NT2/D1 (cell line): ENCODE measurements around the gene ADAM22.

Source experiments
- DNase-seq: peaks from one replicate; pipeline ENCODE4 v3.0.0-alpha.2; 2011; ENCODE audit warnings: low read depth, low spot score
- H3K27me3 ChIP-seq: 2 replicates; pipeline ENCODE4 v1.6.0; 2011; ENCODE audit warnings: mild to moderate bottlenecking; ENCODE audit not compliant: insufficient read length, insufficient read depth
- H3K36me3 ChIP-seq: 2 replicates; pipeline ENCODE4 v1.6.1; 2011; ENCODE audit warnings: mild to moderate bottlenecking, low read length, mixed read lengths; ENCODE audit not compliant: insufficient read depth, insufficient read length
- H3K4me1 ChIP-seq: 2 replicates; pipeline ENCODE4 v1.5.1; 2011; ENCODE audit not compliant: insufficient read depth, insufficient read length
- H3K4me3 ChIP-seq: 2 replicates; pipeline ENCODE4 v1.5.1; 2011; ENCODE audit warnings: low read depth; ENCODE audit not compliant: insufficient read length
- H3K9ac ChIP-seq: 2 replicates; pipeline ENCODE4 v1.6.0; 2011; ENCODE audit warnings: low read depth; ENCODE audit not compliant: insufficient read length
- H3K9me3 ChIP-seq: 2 replicates; pipeline ENCODE4 v1.5.1; 2011; ENCODE audit warnings: mild to moderate bottlenecking, low read length; ENCODE audit not compliant: insufficient read depth
- SUZ12 ChIP-seq: IDR thresholded peaks from 2 replicates; pipeline ENCODE4 v1.6.1; 2011; ENCODE audit not compliant: insufficient read length, insufficient read depth; ENCODE audit errors: extremely low read depth
- YY1 ChIP-seq: IDR thresholded peaks from 2 replicates; pipeline ENCODE4 v1.6.1; 2011; ENCODE audit not compliant: insufficient read length, insufficient read depth
- ZNF274 ChIP-seq: IDR thresholded peaks from 2 replicates; pipeline ENCODE4 v1.6.1; 2011; ENCODE audit warnings: mild to moderate bottlenecking, low read depth, low read length

Gene ADAM22

DNA sequence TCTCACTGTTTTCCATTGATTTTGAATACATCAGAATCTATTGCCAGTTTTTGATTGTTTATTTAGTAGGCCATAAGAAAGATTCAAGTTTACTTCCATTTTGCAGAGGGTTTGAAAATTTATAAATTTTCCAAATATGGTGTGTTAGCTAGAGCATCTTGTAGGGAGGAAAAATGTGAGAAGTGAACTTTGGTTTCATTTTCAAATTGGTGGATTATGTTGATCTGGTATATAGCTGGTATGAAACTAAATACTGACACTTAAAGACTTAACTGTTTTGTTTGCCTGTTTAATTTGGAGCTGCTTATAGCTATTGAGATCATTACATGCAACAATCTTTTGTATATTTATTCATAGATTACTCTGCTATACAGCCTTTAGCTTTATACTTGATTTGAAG, 108.1 kb downstream of the ADAM22 start:
- Histone ChIP-seq H3K27me3 (no peaks in the 10 kb centered on the region), H3K9ac (no peak overlapping the region), H3K9me3 (no peaks in the 10 kb centered on the region), H3K4me3 (no peak overlapping the region), H3K4me1 (no peaks in the 10 kb centered on the region), H3K36me3 (no peaks in the 10 kb centered on the region)
- TF ChIP-seq YY1 (no peak), ZNF274 (no peak), SUZ12 (no peak)
- no peak for DNase-seq

DNA sequence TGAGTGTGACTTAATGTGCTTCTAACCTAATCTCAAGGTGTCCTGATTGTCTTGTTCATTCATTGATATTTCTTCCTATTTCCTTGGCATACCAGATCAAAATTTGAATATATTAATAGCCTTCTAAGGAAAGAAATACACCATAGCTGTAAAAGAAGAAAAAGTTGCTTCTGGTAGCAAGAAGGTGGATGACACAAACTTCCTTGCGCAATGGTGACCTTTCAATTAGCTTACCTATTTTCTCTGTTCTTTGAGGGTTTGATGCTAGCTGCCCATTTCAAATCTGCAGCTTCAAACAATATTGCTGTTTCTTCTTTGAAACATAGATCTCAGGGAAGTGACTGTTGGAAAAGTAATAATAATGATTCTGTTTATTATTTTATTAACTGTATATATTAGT, 108.8 kb downstream of the ADAM22 start:
- Histone ChIP-seq H3K9ac (no peak overlapping the region), H3K36me3 (no peaks in the 10 kb centered on the region), H3K4me3 (no peak overlapping the region), H3K9me3 (no peaks in the 10 kb centered on the region), H3K4me1 (no peaks in the 10 kb centered on the region), H3K27me3 (no peaks in the 10 kb centered on the region)
- TF ChIP-seq SUZ12: no peak
- TF ChIP-seq ZNF274: no peak
- TF ChIP-seq YY1: no peak
- no peak for DNase-seq

DNA sequence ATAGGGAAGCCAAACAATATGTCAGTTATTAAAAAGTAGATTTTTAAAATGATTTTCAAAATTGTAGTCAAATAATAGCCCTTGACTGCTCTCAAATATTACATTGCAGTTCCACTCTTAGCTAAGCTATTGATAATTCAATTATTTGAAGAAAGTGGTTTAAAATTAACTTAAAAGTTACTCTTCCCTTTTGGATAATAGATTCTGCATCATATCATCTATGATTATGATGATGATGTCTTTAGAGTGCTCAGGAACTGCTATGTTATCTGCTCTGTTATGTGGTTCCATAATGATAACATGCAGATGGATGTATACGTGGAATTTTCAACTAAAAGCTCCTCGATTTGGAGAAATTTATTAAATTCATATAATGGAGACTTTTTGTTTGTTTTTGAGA, 110.0 kb downstream of the ADAM22 start:
- Histone ChIP-seq H3K4me1 (no peaks in the 10 kb centered on the region), H3K36me3 (no peaks in the 10 kb centered on the region), H3K27me3 (no peaks in the 10 kb centered on the region), H3K4me3 (no peak overlapping the region), H3K9ac (no peak overlapping the region), H3K9me3 (no peaks in the 10 kb centered on the region)
- TF ChIP-seq ZNF274: no peak
- no peak for TF ChIP-seq YY1
- no peak for TF ChIP-seq SUZ12
- no peak for DNase-seq

DNA sequence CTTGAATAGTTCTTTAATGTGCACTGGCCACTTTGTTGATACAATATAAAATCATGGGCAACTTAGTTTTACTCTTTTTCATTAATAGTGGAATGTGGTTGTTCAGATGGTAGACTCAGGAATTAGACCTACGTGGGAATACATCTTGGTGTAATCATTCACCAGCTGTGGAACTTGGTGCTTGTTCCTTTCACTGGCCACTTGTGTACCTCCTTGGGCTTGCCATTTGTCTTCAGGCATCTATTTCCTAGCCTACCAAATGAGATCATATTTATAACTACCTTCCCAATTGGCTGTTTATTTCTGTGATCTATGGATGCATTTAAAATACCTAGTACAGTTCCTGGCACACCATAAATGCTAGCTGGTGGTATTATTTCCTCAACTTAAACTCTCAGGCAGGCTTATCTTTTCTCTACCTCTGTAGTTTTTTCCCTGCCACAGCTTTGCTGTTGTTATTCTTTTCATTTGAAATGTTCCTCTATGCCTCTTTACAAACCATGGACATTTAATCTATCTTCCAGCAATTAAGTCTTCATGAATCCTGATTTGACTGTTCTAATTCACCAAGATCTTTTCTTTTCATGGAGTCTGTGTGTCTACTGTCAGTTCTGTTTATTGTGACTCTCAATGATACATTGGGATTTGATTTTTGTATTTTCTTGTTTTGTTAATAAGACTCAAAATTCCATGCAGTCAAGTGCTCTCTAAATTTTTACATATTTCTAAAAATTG, 113.0 kb downstream of the ADAM22 start:
- Histone ChIP-seq H3K9ac (no peak overlapping the region), H3K4me3 (no peak overlapping the region), H3K9me3 (no peaks in the 10 kb centered on the region), H3K4me1 (no peaks in the 10 kb centered on the region), H3K36me3 (no peaks in the 10 kb centered on the region), H3K27me3 (no peaks in the 10 kb centered on the region)
- no peak for TF ChIP-seq YY1
- no peak for TF ChIP-seq SUZ12
- TF ChIP-seq ZNF274: no peak
- DNase-seq: no peak

DNA sequence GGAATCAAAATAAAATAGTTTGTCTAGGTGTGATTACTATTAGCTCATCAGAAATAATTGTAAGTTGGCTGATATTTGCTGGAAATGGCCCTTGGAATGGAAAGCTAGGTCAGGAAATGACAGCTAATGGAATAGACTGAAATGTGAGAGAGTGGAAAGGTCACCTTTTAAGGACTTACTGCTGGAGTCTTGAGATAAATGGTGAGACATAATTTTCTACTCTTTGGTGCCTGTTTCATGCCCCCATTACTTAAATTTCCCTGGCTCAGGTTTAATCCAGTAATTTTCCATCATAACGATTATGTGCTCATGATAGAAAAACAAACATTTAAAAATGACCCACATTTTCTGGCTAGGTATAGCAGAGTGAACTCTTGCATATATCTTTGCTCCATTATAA, 123.6 kb downstream of the ADAM22 start:
- no peak for DNase-seq
- H3K9ac ChIP-seq: no peak overlapping the region
- TF ChIP-seq ZNF274 (no peak), SUZ12 (no peak), YY1 (no peak)
- no peaks in the 10 kb centered on the region for H3K9me3 ChIP-seq
- H3K4me3 ChIP-seq: no peak overlapping the region
- no peaks in the 10 kb centered on the region for H3K4me1 ChIP-seq
- H3K27me3 ChIP-seq: no peaks in the 10 kb centered on the region
- no peaks in the 10 kb centered on the region for H3K36me3 ChIP-seq

DNA sequence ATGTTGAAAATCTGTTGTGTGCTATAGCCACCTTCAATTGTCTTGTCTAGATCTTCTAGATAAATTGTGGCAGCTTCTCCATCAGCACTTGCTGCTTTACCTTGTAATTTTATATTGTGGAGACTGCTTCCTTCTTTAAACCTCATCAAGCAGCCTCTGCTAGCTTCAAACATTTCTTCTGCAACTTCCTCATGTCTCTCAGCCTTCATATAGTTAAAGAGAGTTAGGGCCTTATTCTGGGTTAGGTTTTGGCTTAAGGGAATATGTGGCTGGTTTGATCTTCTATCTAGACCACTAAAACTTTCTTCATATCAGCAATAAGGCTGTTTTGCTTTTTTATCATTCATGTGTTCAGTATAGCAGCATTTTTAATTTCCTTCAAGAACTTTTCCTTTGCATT, 128.2 kb downstream of the ADAM22 start:
- no peak overlapping the region for H3K9ac ChIP-seq
- no peak overlapping the region for H3K4me3 ChIP-seq
- TF ChIP-seq SUZ12 (no peak), ZNF274 (no peak), YY1 (no peak)
- H3K36me3 ChIP-seq: no peaks in the 10 kb centered on the region
- H3K9me3 ChIP-seq: no peaks in the 10 kb centered on the region
- no peaks in the 10 kb centered on the region for H3K27me3 ChIP-seq
- no peaks in the 10 kb centered on the region for H3K4me1 ChIP-seq
- no peak for DNase-seq

DNA sequence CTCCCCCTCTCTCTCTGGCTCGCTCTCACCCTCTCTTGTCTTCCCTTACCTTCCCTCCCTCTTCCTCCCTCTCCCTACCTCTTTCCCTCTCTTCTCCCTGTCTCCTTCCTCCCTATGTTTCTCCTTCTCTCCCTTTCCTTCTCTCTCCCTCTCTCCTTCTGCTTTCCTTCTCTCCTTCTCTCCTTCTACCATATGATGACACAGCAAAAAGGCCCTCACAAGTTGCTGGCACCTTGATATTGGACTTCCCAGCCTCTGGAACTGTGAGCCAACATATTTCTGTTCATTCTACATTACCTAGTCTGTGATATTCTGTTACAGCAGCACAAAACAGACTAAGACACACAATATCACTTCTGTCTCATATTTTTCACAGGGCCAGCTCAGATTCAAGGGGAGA, 135.0 kb downstream of the ADAM22 start:
- Histone ChIP-seq H3K4me1 (no peaks in the 10 kb centered on the region), H3K9me3 (no peaks in the 10 kb centered on the region), H3K9ac (no peak overlapping the region), H3K36me3 (no peaks in the 10 kb centered on the region), H3K4me3 (no peak overlapping the region), H3K27me3 (no peaks in the 10 kb centered on the region)
- TF ChIP-seq YY1 (no peak), SUZ12 (no peak), ZNF274 (no peak)
- no peak for DNase-seq
